Heart right ventricle (tissue), 16 donors: ENCODE results near the gene GK. TPM values are rescaled to one million over a fixed set of nuclear protein-coding genes. Genes with fewer than 3 reads are reported as not detected.

Source experiments
- ATAC-seq, 8 donors: fragments of 200-7000 bp; cut with Tn5 transposase; one replicate each; pipeline ENCODE4 v1.9.1; 2020; ENCODE audit warnings: mild to moderate bottlenecking in 8 of 8, moderate library complexity in 8 of 8, moderate number of reproducible peaks in 1 of 8
- DNase-seq, 2 donors: peaks; one replicate each; pipeline ENCODE4 v3.0.0-alpha.2; 2020
- H3K27ac ChIP-seq, 10 donors: fragments of 200-600 bp; sonication (generic) in 2 of 10; one replicate each; pipeline versions ENCODE4 v1.5.0 to v1.8.0; 2020 to 2022; ENCODE audit warnings: mild to moderate bottlenecking in 3 of 10
- H3K27me3 ChIP-seq, 7 donors: fragments of 200-600 bp; one replicate each; pipeline ENCODE4 v1.8.0; 2021 to 2022; ENCODE audit warnings: mild to moderate bottlenecking in 2 of 7
- H3K36me3 ChIP-seq, 9 donors: fragments of 200-600 bp; sonication (generic) in 1 of 9; one replicate each; pipeline versions ENCODE4 v1.5.0 to v1.8.0; 2020 to 2022; ENCODE audit warnings: mild to moderate bottlenecking in 2 of 9
- H3K4me1 ChIP-seq, 9 donors: fragments of 200-600 bp; sonication (generic) in 1 of 9; one replicate each; pipeline versions ENCODE4 v1.5.0 to v1.8.0; 2020 to 2022; ENCODE audit warnings: mild to moderate bottlenecking in 4 of 9
- H3K4me3 ChIP-seq, 10 donors: fragments of 200-600 bp; sonication (generic) in 2 of 10; one replicate each; pipeline versions ENCODE4 v1.5.0 to v1.8.0; 2020 to 2022; ENCODE audit warnings: mild to moderate bottlenecking in 7 of 10, moderate library complexity in 2 of 10
- H3K9me3 ChIP-seq, 11 donors: fragments of 200-600 bp in 10 of 11; sonication (generic) in 2 of 11; one replicate each; pipeline versions ENCODE4 v1.5.0 to v1.8.0; 2013 to 2022; ENCODE audit warnings: mild to moderate bottlenecking in 2 of 11, control low read depth in 1 of 11, moderate library complexity in 1 of 11
- CTCF ChIP-seq, 9 donors: fragments of 200-600 bp; sonication (generic) in 2 of 9; IDR thresholded peaks; one replicate each; pipeline versions ENCODE4 v1.5.0 to v1.8.0; 2021 to 2022; ENCODE audit warnings: antibody characterized with exemption in 9 of 9, mild to moderate bottlenecking in 5 of 9, moderate library complexity in 1 of 9
- WGBS, 2 donors: extraction: QIAGEN DNeasy Blood & Tissue Kit; methylation state at CpG; one replicate each; pipeline ENCODE4 v1.1.7; 2013; ENCODE audit warnings: inconsistent platforms in 1 of 2; 5-methylcytosine and 5-hydroxymethylcytosine counted together
- intact Hi-C, 10 donors: fragments of 100-400 bp; cut with DNase I; formaldehyde crosslinking; loops; one replicate each; pipeline versions ENCODE4 v1.11.1 to v1.14.2; 2022
- polyA plus RNA-seq, 2 donors: library from polyadenylated mRNA; stranded (reverse); fragments of 200-250 nt; gene quantifications; one replicate each; pipeline ENCODE4 v1.2.3, GENCODE V29; 2013
- total RNA-seq, 10 donors: library from RNA; stranded (reverse); fragmentation: NEBNext Ultra II Directional in 3 of 10; extraction: Animal tissue kit (Norgen Biotek cat#: 25700) in 3 of 10; gene quantifications; one replicate each; pipeline versions ENCODE4 v1.2.1 to v1.2.4, GENCODE V29; 2021 to 2023
- donor health status: Arrhythmogenic right ventricular cardiomyopathy.
- donor health status: ischemic (EF 13 %, LVEDD 7.1; RV severe dilation, severe dysfunction).
- donor health status: healthy with polysubstance abuse.
- donor health status: DM: no; HTN: yes; CAD: no.
- donor health status: DM: no; HTN: no; CAD: no.
- donor health status: ischemic (EF 25% LVEDD 6.9; RV normal size, moderate dysfunction).
- donor health status: ischemic (EF 25% LVEDD 5.7; RV mildly dilated, moderate dysfunction).
- donor health status: healthy.
- donor health status: DM: yes; HTN: yes; CAD: no.
- donor health status: Ischemic cardiomyopathy.
- donor health status: ischemic (EF 35%, LVEDD 5.7; RV mildly dilated, moderate dysfunction).
- donor health status: nonischemic (EF 11% LVEDD 7.7; RV severe dilation, severe dysfunction).
- donor health status: DM: yes; HTN: yes; CAD: no.
- donor health status: PGD.
- donor health status: ischemic (EF 29% LVEDD 5.4; RV normal size, mild dysfunction).
- donor health status: nonischemic (EF 23%, LVEDD 6.1; RV moderate dilation, normal function).

GK gene
- total and polyA plus RNA-seq, 12 donors = 3.6 to 13.6 (median 9.6) TPM

GRCh38 chrX:30661228-30661627 lies 8.0 kb downstream of the GK start:
- no peak overlapping the region for H3K27ac ChIP-seq
- ATAC-seq (no peak), DNase-seq (no peak)
- peaks cover 0 to 8% (median 0%) of the 10 kb centered on the region in 9 donors for H3K4me1 ChIP-seq
- intact Hi-C loops = no loop called here
- 95 to 97% methylated on average over 6 of the region's 6 CpGs for WGBS, 2 donors
- TF ChIP-seq CTCF (IDR thresholded peaks at IDR 0.05) = no peak
- no peaks in the 10 kb centered on the region for H3K9me3 ChIP-seq
- no peaks in the 10 kb centered on the region for H3K27me3 ChIP-seq
- peaks cover 0 to 3% (median 0%) of the 10 kb centered on the region in 9 donors for H3K36me3 ChIP-seq
- no peak overlapping the region for H3K4me3 ChIP-seq

GRCh38 chrX:30663322-30663721 lies 10.1 kb downstream of the GK start:
- no peak overlapping the region for H3K4me3 ChIP-seq
- no peaks in the 10 kb centered on the region for H3K27me3 ChIP-seq
- H3K27ac ChIP-seq = no peak overlapping the region
- H3K4me1 ChIP-seq = peaks cover 0 to 8% (median 0%) of the 10 kb centered on the region in 9 donors
- TF ChIP-seq CTCF (IDR thresholded peaks at IDR 0.05) = no peak
- peaks cover 0 to 7% (median 0%) of the 10 kb centered on the region in 9 donors for H3K36me3 ChIP-seq
- WGBS, 2 donors = 69 to 85% methylated on average over 2 of the region's 2 CpGs
- H3K9me3 ChIP-seq = no peaks in the 10 kb centered on the region
- ATAC-seq (no peak), DNase-seq (no peak)
- intact Hi-C loops = no loop called here

GRCh38 chrX:30665471-30665870 lies 12.2 kb downstream of the GK start:
- no peak for DNase-seq
- Histone ChIP-seq H3K4me3 (no peak overlapping the region), H3K4me1 (no peaks in the 10 kb centered on the region), H3K9me3 (no peaks in the 10 kb centered on the region), H3K27me3 (peaks cover 0 to 7% (median 0%) of the 10 kb centered on the region in 7 donors), H3K27ac (no peak overlapping the region), H3K36me3 (peaks cover 0 to 22% (median 0%) of the 10 kb centered on the region in 9 donors)
- intact Hi-C loops = no loop called here
- no peak for ATAC-seq
- TF ChIP-seq CTCF (IDR thresholded peaks at IDR 0.05) = no peak

- ATAC-seq = no peak
- TF ChIP-seq CTCF (IDR thresholded peaks at IDR 0.05) = no peak
Measured at GRCh38 chrX:30666094-30666493, 12.9 kb downstream of the GK start.

More at GRCh38 chrX:30666094-30666493, 12.9 kb downstream of the GK start:
- H3K36me3 ChIP-seq = peaks cover 0 to 24% (median 0%) of the 10 kb centered on the region in 9 donors
- intact Hi-C loops = no loop called here
- H3K27ac ChIP-seq = no peak overlapping the region
- DNase-seq = no peak
- no peaks in the 10 kb centered on the region for H3K4me1 ChIP-seq
- H3K9me3 ChIP-seq = no peaks in the 10 kb centered on the region
- whole genome bisulfite sequencing, 2 donors = 53 to 54% methylated on average over 2 of the region's 2 CpGs
- peaks cover 0 to 7% (median 0%) of the 10 kb centered on the region in 7 donors for H3K27me3 ChIP-seq
- no peak overlapping the region for H3K4me3 ChIP-seq
